ENCODE measurements around the gene SOWAHD. TPM values are rescaled to one million over a fixed set of nuclear protein-coding genes. Genes with fewer than 3 reads are reported as not detected.

The SOWAHD gene
- total RNA-seq, 1 donor from 2014 or later, result 0.54 TPM

- no peak for DNase-seq (ENCODE audit: low read depth)
- no peaks in the 10 kb centered on the region for H3K9me3 Mint-ChIP-seq (ENCODE audit: unreplicated experiment)
- TF ChIP-seq EZH2 (IDR thresholded peaks at IDR 0.05; ENCODE audit: insufficient read depth, low read length) (no peak), CTCF (IDR thresholded peaks at IDR 0.05; ENCODE audit: insufficient read depth, low read depth, low read length) (no peak)
- no peak overlapping the region for H3K27ac Mint-ChIP-seq (ENCODE audit: unreplicated experiment)
- Histone ChIP-seq H4K20me1 (ENCODE audit: insufficient read depth, low read length) (no peaks in the 10 kb centered on the region), H3K4me1 (ENCODE audit: insufficient read depth, low read length) (peaks cover 3% of the 10 kb centered on the region), H3K79me2 (ENCODE audit: insufficient read depth, low read length) (no peaks in the 10 kb centered on the region), H3K27me3 (ENCODE audit: insufficient read depth, low read length) (no peaks in the 10 kb centered on the region), H3K36me3 (ENCODE audit: insufficient read depth, low read length) (no peaks in the 10 kb centered on the region), H3K9ac (ENCODE audit: low read length) (no peak overlapping the region), H2AFZ (ENCODE audit: low read depth, low read length) (no peak overlapping the region), H3K9me3 (ENCODE audit: insufficient read depth, low read depth, low read length) (no peaks in the 10 kb centered on the region), H3K4me2 (ENCODE audit: low read length) (no peak overlapping the region), H3K4me3 (ENCODE audit: insufficient read depth, low read depth, low read length) (no peak overlapping the region), H3K27ac (ENCODE audit: low read depth, low read length) (no peak overlapping the region)
- peaks cover 11% of the 10 kb centered on the region for H3K27me3 Mint-ChIP-seq (ENCODE audit: low read depth, unreplicated experiment)
- FAIRE-seq, result peak; percentile 5
- H3K4me1 Mint-ChIP-seq (ENCODE audit: low read depth, unreplicated experiment), result peaks cover 8% of the 10 kb centered on the region
- peak overlapping the region; percentile 83 for H3K4me3 Mint-ChIP-seq (ENCODE audit: unreplicated experiment)
- no peaks in the 10 kb centered on the region for H3K36me3 Mint-ChIP-seq (ENCODE audit: low read depth, unreplicated experiment)
Measured at GRCh38 chrX:119756926-119757635, 1.3 kb upstream of the SOWAHD start.

- DNase-seq (ENCODE audit: low read depth), result no peak
- Histone ChIP-seq H3K27ac (ENCODE audit: low read depth, low read length) (no peak overlapping the region), H4K20me1 (ENCODE audit: insufficient read depth, low read length) (no peaks in the 10 kb centered on the region), H3K4me3 (ENCODE audit: insufficient read depth, low read depth, low read length) (no peak overlapping the region), H3K9ac (ENCODE audit: low read length) (no peak overlapping the region), H2AFZ (ENCODE audit: low read depth, low read length) (no peak overlapping the region), H3K36me3 (ENCODE audit: insufficient read depth, low read length) (no peaks in the 10 kb centered on the region), H3K79me2 (ENCODE audit: insufficient read depth, low read length) (no peaks in the 10 kb centered on the region), H3K9me3 (ENCODE audit: insufficient read depth, low read depth, low read length) (no peaks in the 10 kb centered on the region), H3K27me3 (ENCODE audit: insufficient read depth, low read length) (no peaks in the 10 kb centered on the region), H3K4me1 (ENCODE audit: insufficient read depth, low read length) (peaks cover 3% of the 10 kb centered on the region), H3K4me2 (ENCODE audit: low read length) (peak overlapping the region; percentile 80)
- Mint-ChIP-seq H3K9me3 (ENCODE audit: unreplicated experiment) (no peaks in the 10 kb centered on the region), H3K4me1 (ENCODE audit: low read depth, unreplicated experiment) (peaks cover 8% of the 10 kb centered on the region), H3K36me3 (ENCODE audit: low read depth, unreplicated experiment) (no peaks in the 10 kb centered on the region), H3K27ac (ENCODE audit: unreplicated experiment) (no peak overlapping the region), H3K4me3 (ENCODE audit: unreplicated experiment) (peak overlapping the region; percentile 83), H3K27me3 (ENCODE audit: low read depth, unreplicated experiment) (peaks cover 11% of the 10 kb centered on the region)
- TF ChIP-seq EZH2 (IDR thresholded peaks at IDR 0.05; ENCODE audit: insufficient read depth, low read length) (no peak), CTCF (IDR thresholded peaks at IDR 0.05; ENCODE audit: insufficient read depth, low read depth, low read length) (no peak)
- FAIRE-seq, result no peak
Measured at GRCh38 chrX:119757646-119757978, 776 bp upstream of the SOWAHD start.

- Mint-ChIP-seq H3K27ac (ENCODE audit: unreplicated experiment) (no peak overlapping the region), H3K36me3 (ENCODE audit: low read depth, unreplicated experiment) (no peaks in the 10 kb centered on the region), H3K9me3 (ENCODE audit: unreplicated experiment) (no peaks in the 10 kb centered on the region), H3K27me3 (ENCODE audit: low read depth, unreplicated experiment) (peaks cover 11% of the 10 kb centered on the region), H3K4me1 (ENCODE audit: low read depth, unreplicated experiment) (peaks cover 19% of the 10 kb centered on the region), H3K4me3 (ENCODE audit: unreplicated experiment) (no peak overlapping the region)
- Histone ChIP-seq H3K27me3 (ENCODE audit: insufficient read depth, low read length) (no peaks in the 10 kb centered on the region), H3K4me3 (ENCODE audit: insufficient read depth, low read depth, low read length) (peak overlapping the region; percentile 23), H3K4me1 (ENCODE audit: insufficient read depth, low read length) (peaks cover 12% of the 10 kb centered on the region), H2AFZ (ENCODE audit: low read depth, low read length) (peak overlapping the region; percentile 56), H3K9ac (ENCODE audit: low read length) (no peak overlapping the region), H3K36me3 (ENCODE audit: insufficient read depth, low read length) (no peaks in the 10 kb centered on the region), H3K9me3 (ENCODE audit: insufficient read depth, low read depth, low read length) (no peaks in the 10 kb centered on the region), H3K4me2 (ENCODE audit: low read length) (peak overlapping the region; percentile 80), H3K27ac (ENCODE audit: low read depth, low read length) (no peak overlapping the region), H4K20me1 (ENCODE audit: insufficient read depth, low read length) (no peaks in the 10 kb centered on the region), H3K79me2 (ENCODE audit: insufficient read depth, low read length) (no peaks in the 10 kb centered on the region)
- TF ChIP-seq CTCF (IDR thresholded peaks at IDR 0.05; ENCODE audit: insufficient read depth, low read depth, low read length), result no peak
- TF ChIP-seq EZH2 (IDR thresholded peaks at IDR 0.05; ENCODE audit: insufficient read depth, low read length), result no peak
- DNase-seq (ENCODE audit: low read depth), result no peak
- FAIRE-seq, result no peak
Measured at GRCh38 chrX:119758731-119759247, 401 bp downstream of the SOWAHD start.

Measured in astrocyte (in vitro differentiated cells and primary cell).